ENCODE results near the gene BANF1. TPM values are rescaled to one million over a fixed set of nuclear protein-coding genes. Genes with fewer than 3 reads are reported as not detected.
A peak's percentile ranks its signal among the peaks of the same experiment; 100 is the strongest.

Gene BANF1
- total RNA-seq, 1 donor from 2014 or later, result 180 TPM

DNA sequence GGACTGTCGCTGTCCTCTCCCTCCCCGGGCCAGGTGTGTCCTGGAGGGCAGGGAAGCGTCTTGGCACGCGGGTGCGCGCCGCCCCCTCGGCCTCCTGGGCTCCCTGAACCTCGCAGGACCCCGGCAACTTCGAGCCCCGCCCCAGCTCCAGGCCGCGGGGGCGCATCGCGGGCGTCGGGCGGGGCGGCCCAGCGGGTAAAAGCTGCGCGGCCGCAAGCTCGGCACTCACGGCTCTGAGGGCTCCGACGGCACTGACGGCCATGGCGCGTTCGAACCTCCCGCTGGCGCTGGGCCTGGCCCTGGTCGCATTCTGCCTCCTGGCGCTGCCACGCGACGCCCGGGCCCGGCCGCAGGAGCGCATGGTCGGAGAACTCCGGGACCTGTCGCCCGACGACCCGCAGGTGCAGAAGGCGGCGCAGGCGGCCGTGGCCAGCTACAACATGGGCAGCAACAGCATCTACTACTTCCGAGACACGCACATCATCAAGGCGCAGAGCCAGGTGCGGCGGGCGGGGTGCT lies 9.5 kb downstream of the BANF1 start, which contains the start of gene CST6:
Gene CST6, plus strand, starts transcription at position 224 of the 519 bp plus-strand sequence. Its CDS starts 37 bp downstream, at position 261.
- H3K27ac Mint-ChIP-seq (ENCODE audit: unreplicated experiment), result no peak within 1 kb of the TSS
- no peaks in the 10 kb centered on the region for H4K20me1 ChIP-seq (ENCODE audit: insufficient read depth, low read length)

DNA sequence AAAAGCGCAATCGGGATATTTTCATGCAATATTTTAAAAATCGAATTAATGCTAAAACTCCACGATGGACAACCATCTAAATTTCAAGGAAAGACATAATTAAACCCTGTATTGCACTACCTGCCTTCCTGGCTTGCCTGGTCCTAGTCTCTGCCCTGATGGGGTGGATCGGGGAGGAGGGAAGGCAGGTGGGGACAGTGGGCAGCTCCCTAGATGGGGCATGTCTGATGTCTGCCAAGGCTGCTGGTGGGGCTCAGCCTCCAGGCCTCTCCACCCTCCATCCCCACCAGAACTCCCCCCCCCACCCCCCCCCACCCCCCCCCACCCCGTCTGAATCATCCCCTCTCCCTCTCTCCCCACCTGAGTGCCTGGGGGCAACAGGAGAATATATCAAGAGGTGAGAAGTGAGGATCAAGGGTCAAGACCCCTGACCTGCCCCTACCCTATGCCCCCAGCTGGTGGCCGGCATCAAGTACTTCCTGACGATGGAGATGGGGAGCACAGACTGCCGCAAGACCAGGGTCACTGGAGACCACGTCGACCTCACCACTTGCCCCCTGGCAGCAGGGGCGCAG lies 10.2 kb downstream of the BANF1 start:
- Histone ChIP-seq H4K20me1 (ENCODE audit: insufficient read depth, low read length) (no peaks in the 10 kb centered on the region), H3K36me3 (ENCODE audit: insufficient read depth, low read length) (no peaks in the 10 kb centered on the region), H3K4me1 (ENCODE audit: insufficient read depth, low read length) (peaks cover 21% of the 10 kb centered on the region), H3K79me2 (ENCODE audit: insufficient read depth, low read length) (no peaks in the 10 kb centered on the region), H3K27me3 (ENCODE audit: insufficient read depth, low read length) (peaks cover 3% of the 10 kb centered on the region), H2AFZ (ENCODE audit: low read depth, low read length) (no peak overlapping the region), H3K9ac (ENCODE audit: low read length) (no peak overlapping the region), H3K4me2 (ENCODE audit: low read length) (no peak overlapping the region), H3K27ac (ENCODE audit: low read depth, low read length) (no peak overlapping the region), H3K9me3 (ENCODE audit: insufficient read depth, low read depth, low read length) (no peaks in the 10 kb centered on the region), H3K4me3 (ENCODE audit: insufficient read depth, low read depth, low read length) (no peak overlapping the region)
- Mint-ChIP-seq H3K4me1 (ENCODE audit: low read depth, unreplicated experiment) (peaks cover 8% of the 10 kb centered on the region), H3K9me3 (ENCODE audit: unreplicated experiment) (peaks cover 2% of the 10 kb centered on the region), H3K36me3 (ENCODE audit: low read depth, unreplicated experiment) (no peaks in the 10 kb centered on the region), H3K27me3 (ENCODE audit: low read depth, unreplicated experiment) (peaks cover 3% of the 10 kb centered on the region), H3K4me3 (ENCODE audit: unreplicated experiment) (no peak overlapping the region), H3K27ac (ENCODE audit: unreplicated experiment) (no peak overlapping the region)
- FAIRE-seq (no peak), DNase-seq (ENCODE audit: low read depth) (no peak)
- TF ChIP-seq, protein P1, sequence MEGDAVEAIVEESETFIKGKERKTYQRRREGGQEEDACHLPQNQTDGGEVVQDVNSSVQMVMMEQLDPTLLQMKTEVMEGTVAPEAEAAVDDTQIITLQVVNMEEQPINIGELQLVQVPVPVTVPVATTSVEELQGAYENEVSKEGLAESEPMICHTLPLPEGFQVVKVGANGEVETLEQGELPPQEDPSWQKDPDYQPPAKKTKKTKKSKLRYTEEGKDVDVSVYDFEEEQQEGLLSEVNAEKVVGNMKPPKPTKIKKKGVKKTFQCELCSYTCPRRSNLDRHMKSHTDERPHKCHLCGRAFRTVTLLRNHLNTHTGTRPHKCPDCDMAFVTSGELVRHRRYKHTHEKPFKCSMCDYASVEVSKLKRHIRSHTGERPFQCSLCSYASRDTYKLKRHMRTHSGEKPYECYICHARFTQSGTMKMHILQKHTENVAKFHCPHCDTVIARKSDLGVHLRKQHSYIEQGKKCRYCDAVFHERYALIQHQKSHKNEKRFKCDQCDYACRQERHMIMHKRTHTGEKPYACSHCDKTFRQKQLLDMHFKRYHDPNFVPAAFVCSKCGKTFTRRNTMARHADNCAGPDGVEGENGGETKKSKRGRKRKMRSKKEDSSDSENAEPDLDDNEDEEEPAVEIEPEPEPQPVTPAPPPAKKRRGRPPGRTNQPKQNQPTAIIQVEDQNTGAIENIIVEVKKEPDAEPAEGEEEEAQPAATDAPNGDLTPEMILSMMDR (IDR thresholded peaks at IDR 0.05; ENCODE audit: insufficient read depth, low read depth, low read length), result no peak
- no peak for TF ChIP-seq EZH2 (IDR thresholded peaks at IDR 0.05; ENCODE audit: insufficient read depth, low read length)

More for the DNA sequence above, 9.5 kb downstream of the BANF1 start, which contains the start of gene CST6:
- Histone ChIP-seq H3K4me1 (ENCODE audit: insufficient read depth, low read length) (peaks cover 21% of the 10 kb centered on the region), H3K4me3 (ENCODE audit: insufficient read depth, low read depth, low read length) (no peak within 1 kb of the TSS), H3K9ac (ENCODE audit: low read length) (no peak within 1 kb of the TSS), H3K9me3 (ENCODE audit: insufficient read depth, low read depth, low read length) (no peaks in the 10 kb centered on the region), H3K27me3 (ENCODE audit: insufficient read depth, low read length) (peaks cover 3% of the 10 kb centered on the region), H2AFZ (ENCODE audit: low read depth, low read length) (no peak within 1 kb of the TSS), H3K4me2 (ENCODE audit: low read length) (peak within 1 kb of the TSS; percentile 19), H3K79me2 (ENCODE audit: insufficient read depth, low read length) (no peaks in the 10 kb centered on the region), H3K36me3 (ENCODE audit: insufficient read depth, low read length) (no peaks in the 10 kb centered on the region), H3K27ac (ENCODE audit: low read depth, low read length) (no peak within 1 kb of the TSS)
- peaks cover 3% of the 10 kb centered on the region for H3K27me3 Mint-ChIP-seq (ENCODE audit: low read depth, unreplicated experiment)
- FAIRE-seq (no peak), DNase-seq (ENCODE audit: low read depth) (no peak)
- peaks cover 10% of the 10 kb centered on the region for H3K4me1 Mint-ChIP-seq (ENCODE audit: low read depth, unreplicated experiment)
- TF ChIP-seq, protein P1 (IDR thresholded peaks at IDR 0.05; ENCODE audit: insufficient read depth, low read depth, low read length), result no peak
- H3K4me3 Mint-ChIP-seq (ENCODE audit: unreplicated experiment), result no peak within 1 kb of the TSS
- peaks cover 2% of the 10 kb centered on the region for H3K9me3 Mint-ChIP-seq (ENCODE audit: unreplicated experiment)
- no peaks in the 10 kb centered on the region for H3K36me3 Mint-ChIP-seq (ENCODE audit: low read depth, unreplicated experiment)

Measured in astrocyte (in vitro differentiated cells and primary cell).